GM21619 (cell line): ENCODE results near the gene RAD51B.

Experiments
- ATAC-seq: cut with Tn5 transposase; IDR thresholded peaks from one replicate; pipeline ENCODE4 v1.9.1; 2021; ENCODE audit not compliant: unreplicated experiment

Gene RAD51B

GRCh38 chr14:68343534-68344118 lies 524.0 kb downstream of the RAD51B start:
- no peak for ATAC-seq

DNA sequence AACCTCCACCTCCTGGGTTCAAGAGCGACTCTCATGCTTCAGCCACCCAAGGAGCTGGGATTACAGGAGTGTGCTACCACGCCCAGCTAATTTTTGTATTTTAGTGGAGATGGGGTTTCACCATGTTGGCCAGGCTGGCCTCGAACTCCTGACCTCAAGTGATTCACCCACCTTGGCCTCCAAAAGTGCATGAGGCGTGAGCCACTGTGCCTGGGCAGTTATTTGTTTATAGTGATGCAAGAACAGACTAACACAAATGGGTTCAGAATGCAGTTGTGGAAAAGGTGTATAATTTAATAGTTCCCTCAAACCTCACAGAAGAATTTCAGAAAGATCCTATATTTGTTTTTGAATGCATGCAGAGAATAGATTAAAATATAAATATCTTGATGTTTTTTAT lies 526.2 kb downstream of the RAD51B start:
- no peak for ATAC-seq

GRCh38 chr14:68346556-68347343 lies 527.2 kb downstream of the RAD51B start:
- no peak for ATAC-seq

- no peak for ATAC-seq
These were observed 530.5 kb downstream of the RAD51B start for GRCh38 chr14:68349900-68350629.

DNA sequence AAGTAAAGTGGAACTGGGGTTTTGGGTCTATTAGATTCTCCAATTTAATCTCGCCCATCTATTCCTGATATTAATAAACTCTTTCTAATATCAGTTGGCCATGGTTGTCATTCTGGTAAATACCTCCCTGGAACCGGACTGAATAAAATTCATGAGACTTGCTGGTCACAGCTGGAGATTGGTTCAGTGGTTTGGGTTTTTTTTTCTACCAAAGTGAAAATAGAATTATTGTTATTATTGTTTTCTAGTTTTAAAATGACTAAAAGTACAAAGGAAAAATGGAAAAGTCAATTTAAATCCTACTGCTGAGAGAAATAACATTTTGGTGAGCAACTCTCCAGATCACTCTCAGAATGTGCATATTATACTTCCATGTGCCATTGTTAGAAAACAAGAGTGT lies 535.8 kb downstream of the RAD51B start:
- no peak for ATAC-seq

DNA sequence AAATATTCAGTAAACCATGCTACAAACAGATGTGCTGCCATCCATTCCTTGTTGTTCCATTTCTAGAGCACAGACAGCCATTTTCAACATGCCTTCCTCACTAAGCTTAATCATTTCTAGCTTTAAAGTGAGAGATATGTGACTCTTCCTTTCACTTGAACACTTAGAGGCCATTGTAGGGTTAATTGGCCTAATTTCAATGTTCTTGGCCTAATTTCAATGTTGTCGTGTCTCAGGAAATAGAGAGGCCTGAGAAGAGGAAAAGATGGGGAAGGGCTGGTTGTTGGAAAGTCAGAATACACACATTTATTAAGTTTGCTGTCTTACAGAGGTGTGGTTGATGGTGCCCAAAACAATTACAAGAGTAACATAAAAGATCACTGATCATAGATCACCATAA lies 538.2 kb downstream of the RAD51B start:
- ATAC-seq = no peak

GRCh38 chr14:68358500-68358899 lies 538.9 kb downstream of the RAD51B start:
- no peak for ATAC-seq

DNA sequence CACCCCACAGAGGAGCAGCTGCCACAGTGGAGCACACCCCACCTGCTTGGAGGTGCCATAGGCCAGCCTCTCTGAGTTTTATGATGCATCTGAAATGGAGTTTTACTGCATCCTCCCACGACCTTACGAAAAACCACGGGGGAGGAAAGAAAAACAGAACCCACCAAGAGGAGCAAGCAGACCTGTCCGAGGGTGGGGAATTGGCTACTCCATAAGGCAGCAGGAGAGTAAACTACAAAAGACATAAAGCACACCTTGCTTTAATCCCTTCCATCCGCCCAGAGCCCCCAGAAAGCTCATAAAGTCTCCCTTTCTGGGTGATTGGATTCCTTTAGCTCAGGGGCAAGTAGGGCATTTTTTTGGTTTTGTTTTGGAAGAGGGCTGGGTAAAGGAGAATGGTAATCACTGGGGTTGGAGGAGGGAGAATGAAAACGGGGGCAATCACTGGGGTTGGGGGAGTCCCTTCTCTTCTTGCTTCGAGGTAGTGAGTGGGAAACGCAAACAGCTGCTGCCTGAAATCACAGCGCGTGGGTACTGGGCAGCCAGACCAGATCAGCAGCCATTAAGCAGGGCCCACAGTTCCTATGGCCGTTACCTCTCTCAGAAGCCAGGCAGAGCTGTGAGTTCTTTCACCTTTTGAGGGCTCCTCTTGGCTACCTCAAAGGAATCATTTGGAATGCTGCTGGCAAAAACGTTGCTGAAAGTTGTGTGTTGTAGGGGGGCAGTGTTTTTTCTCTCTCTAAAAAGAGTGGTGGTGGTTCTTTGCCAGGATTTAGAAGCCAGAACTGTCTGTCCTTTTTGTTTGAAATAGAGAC lies 539.6 kb downstream of the RAD51B start:
- no peak for ATAC-seq

GRCh38 chr14:68359837-68360552 lies 540.4 kb downstream of the RAD51B start:
- no peak for ATAC-seq

- no peak for ATAC-seq
These were observed 541.7 kb downstream of the RAD51B start for GRCh38 chr14:68361231-68361630.

DNA sequence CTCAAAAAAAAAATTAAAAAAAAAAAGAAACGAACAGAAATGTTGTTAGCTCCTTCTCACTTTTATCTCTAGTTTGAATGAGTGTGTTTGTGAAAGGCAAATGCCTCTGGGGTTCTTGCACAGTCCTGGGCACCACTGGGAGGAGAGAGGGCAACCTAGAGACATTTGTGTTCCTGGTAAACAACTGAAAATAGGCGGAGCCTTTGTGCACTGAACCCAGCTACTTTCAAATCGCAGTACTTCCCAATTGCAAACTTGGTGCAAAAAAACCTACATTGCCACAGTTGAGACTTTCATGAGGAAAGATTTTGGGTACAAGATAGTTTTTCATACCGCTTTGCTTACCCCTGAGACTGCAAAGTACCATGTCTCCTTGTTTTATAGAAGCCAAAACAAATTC lies 543.3 kb downstream of the RAD51B start:
- no peak for ATAC-seq

DNA sequence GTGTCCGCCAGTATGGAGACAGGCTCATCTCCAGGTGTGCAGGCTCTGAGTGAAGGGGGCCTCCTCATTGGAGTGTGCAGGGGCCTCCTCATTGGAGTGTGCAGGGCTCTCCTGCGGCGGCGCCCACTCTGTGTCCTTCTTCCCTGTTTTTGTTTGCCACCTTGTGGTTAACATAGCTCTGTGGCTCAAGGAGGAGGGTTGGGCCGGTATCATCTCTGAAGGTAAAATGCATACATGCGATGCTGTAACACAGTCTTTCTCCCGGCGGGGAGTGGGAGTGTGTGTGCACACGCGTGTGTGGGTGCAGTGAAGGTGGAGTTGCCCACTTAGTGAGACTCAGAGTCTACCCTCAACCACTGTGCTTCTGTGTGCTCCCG lies 543.9 kb downstream of the RAD51B start:
- no peak for ATAC-seq

GRCh38 chr14:68363843-68364767 lies 544.5 kb downstream of the RAD51B start:
- no peak for ATAC-seq

DNA sequence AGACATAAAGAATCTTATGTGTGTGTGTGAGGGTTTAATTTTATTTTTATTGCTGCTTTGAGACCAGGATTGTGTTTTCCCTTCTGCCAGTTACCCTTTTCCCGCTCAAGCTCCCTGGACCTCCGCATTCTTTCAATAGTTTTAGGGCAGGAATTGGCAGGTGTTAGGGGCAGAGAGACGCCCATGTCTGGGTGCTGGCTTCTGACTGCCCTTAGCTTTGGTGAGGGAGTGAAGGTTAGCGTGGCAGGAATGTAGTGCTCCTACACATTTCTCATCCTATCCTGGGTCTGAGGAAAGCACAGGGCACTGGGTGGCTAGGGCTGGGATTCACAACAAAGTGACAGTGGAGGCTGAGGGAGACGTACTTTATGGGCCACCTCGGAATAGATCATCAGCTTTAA lies 545.2 kb downstream of the RAD51B start:
- no peak for ATAC-seq

DNA sequence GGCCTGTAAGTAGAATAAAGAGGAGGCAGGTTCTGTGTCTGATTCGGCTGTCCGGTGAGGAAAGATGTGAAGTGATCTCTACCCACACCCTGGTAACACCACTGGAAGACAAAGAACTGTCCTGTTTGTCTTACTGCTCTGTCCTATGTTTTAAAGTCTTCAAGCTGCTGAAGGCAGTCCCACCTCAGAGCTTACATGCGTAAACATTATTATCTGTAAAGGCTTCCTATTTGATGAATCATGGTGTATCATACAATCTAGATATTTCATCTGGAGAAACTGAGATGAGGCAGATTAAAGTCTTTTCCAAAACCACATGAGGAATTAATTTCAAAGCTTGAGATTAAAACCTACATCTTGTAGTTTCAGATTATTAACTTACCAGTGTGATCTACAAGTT lies 545.6 kb downstream of the RAD51B start:
- ATAC-seq = no peak

- ATAC-seq = no peak
These were observed 547.1 kb downstream of the RAD51B start for GRCh38 chr14:68366656-68367055.

DNA sequence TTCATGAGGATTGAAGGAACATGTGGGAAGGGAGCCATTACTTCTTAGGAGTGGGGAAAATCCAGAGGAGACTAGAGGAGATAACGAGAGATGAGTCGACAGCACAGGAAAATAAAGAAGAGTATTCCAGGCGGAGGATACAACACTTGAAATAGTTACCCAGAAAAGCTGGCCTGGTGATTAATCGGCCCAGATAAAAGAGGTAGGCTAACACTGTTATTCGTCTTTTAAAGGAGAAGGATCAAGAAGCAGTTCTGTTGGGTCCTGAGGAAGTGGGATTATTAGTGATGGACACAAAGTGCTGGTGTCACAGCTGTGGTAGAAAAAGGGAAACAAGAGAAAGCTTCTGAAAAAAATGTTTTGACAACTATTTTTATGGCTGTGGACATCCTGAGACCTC lies 548.0 kb downstream of the RAD51B start:
- ATAC-seq = no peak

GRCh38 chr14:68368850-68369249 lies 549.3 kb downstream of the RAD51B start:
- peak; percentile 32 for ATAC-seq

- peak; percentile 52 for ATAC-seq
These were observed 549.9 kb downstream of the RAD51B start for GRCh38 chr14:68369281-68370056.
